NCI-H2081 (cell line): ENCODE data around the gene PGAP3.
"Not testable (repeated sequence)": the region's sequence is repeated elsewhere in the genome, so short reads cannot be mapped to it uniquely, and the experiment has no call there.

Experiments
- DNase-seq, 2 experiments: peaks; one replicate each; lab custom pipeline; 2025; lab: John Stamatoyannopoulos, UW

The PGAP3 gene

GRCh38 chr17:39715375-39716072, 27.7 kb upstream of the PGAP3 start:
- DNase-seq: no peak

GRCh38 chr17:39714234-39714633, 26.4 kb upstream of the PGAP3 start:
- no peak for DNase-seq

GRCh38 chr17:39711851-39712250, 24.0 kb upstream of the PGAP3 start:
- no peak for DNase-seq

- DNase-seq: not testable (repeated sequence)
These were observed 23.2 kb upstream of the PGAP3 start for GRCh38 chr17:39711071-39711470.

- DNase-seq: no peak
These were observed 22.4 kb upstream of the PGAP3 start for GRCh38 chr17:39709998-39710964.

GRCh38 chr17:39709319-39709997, 21.6 kb upstream of the PGAP3 start:
- DNase-seq: no peak

- no peak for DNase-seq
These were observed 19.1 kb upstream of the PGAP3 start for GRCh38 chr17:39706921-39707337.

GRCh38 chr17:39706383-39706782, 18.5 kb upstream of the PGAP3 start:
- DNase-seq: no peak

GRCh38 chr17:39705786-39706348, 18.0 kb upstream of the PGAP3 start:
- no peak for DNase-seq

GRCh38 chr17:39704821-39705551, 17.1 kb upstream of the PGAP3 start:
- DNase-seq: no peak

- no peak for DNase-seq
These were observed 16.1 kb upstream of the PGAP3 start for GRCh38 chr17:39703913-39704312.

GRCh38 chr17:39702901-39703893, 15.3 kb upstream of the PGAP3 start:
- DNase-seq: no peak

GRCh38 chr17:39701784-39702422, 14.0 kb upstream of the PGAP3 start:
- DNase-seq: no peak

GRCh38 chr17:39701012-39701783, 13.3 kb upstream of the PGAP3 start:
- DNase-seq: no peak

GRCh38 chr17:39700148-39700987, 12.5 kb upstream of the PGAP3 start:
- DNase-seq: no peak

GRCh38 chr17:39699818-39700147, 11.9 kb upstream of the PGAP3 start, which contains the start of gene ERBB2:
Gene ERBB2 (plus strand): TSS chr17:39700064. CDS start chr17:39700239, 175 bp downstream.
- no peak for DNase-seq

GRCh38 chr17:39699157-39699817, 11.4 kb upstream of the PGAP3 start:
- DNase-seq: not testable (repeated sequence)
